ENCODE measurements around the gene LRRC23.

GRCh38 chr12:6953442-6954315 lies 49.1 kb downstream of the LRRC23 start:
- no peak for TF ChIP-seq NFIC (IDR thresholded peaks at IDR 0.05)
- TF ChIP-seq RAD21 (IDR thresholded peaks at IDR 0.05; ENCODE audit: low read depth) = no peak
- TF ChIP-seq CEBPB (IDR thresholded peaks at IDR 0.05) = no peak
- TF ChIP-seq TAF1 (IDR thresholded peaks at IDR 0.05; ENCODE audit: low read depth) = no peak
- no peak for TF ChIP-seq CREB1 (IDR thresholded peaks at IDR 0.05; ENCODE audit: low read depth)
- no peak for TF ChIP-seq EGR1 (IDR thresholded peaks at IDR 0.05)
- TF ChIP-seq EP300 (IDR thresholded peaks at IDR 0.05; ENCODE audit: borderline replicate concordance) = no peak
